CD14-positive monocyte (primary cell): ENCODE measurements around the gene RAI1. TPM values are rescaled to one million over a fixed set of nuclear protein-coding genes. Genes with fewer than 3 reads are reported as not detected.

Experiments used
- DNase-seq, 3 donors: peaks; one replicate each; pipeline ENCODE4 v3.0.0-alpha.2; 2011 to 2022
- H2AFZ ChIP-seq: 2 replicates; pipeline ENCODE4 v1.6.0; 2012; ENCODE audit warnings: mild to moderate bottlenecking, low read depth, low read length, inconsistent platforms; ENCODE audit not compliant: insufficient read depth, poor library complexity, severe bottlenecking
- H3K27ac ChIP-seq, 2 donors: 1 replicate in 1 of 2; 2 replicates in 1 of 2; pipeline ENCODE4 v1.5.1; 2012 to 2013; ENCODE audit warnings: low read length in 2 of 2, control low read depth in 1 of 2, inconsistent platforms in 1 of 2, low read depth in 1 of 2, mild to moderate bottlenecking in 1 of 2
- H3K27me3 ChIP-seq, 2 donors: one replicate each; pipeline versions ENCODE4 v1.6.0 to v1.6.1; 2011 to 2013; ENCODE audit warnings: low read length in 2 of 2; ENCODE audit not compliant: control insufficient read depth in 2 of 2, insufficient read depth in 2 of 2
- H3K36me3 ChIP-seq, 2 donors: replicated peaks in 1 of 2; 1 replicate in 1 of 2; 2 replicates in 1 of 2; pipeline versions ENCODE4 v1.5.1 to v1.6.1; 2012 to 2013; ENCODE audit warnings: low read length in 2 of 2, control low read depth in 1 of 2, inconsistent platforms in 1 of 2, mild to moderate bottlenecking in 1 of 2; ENCODE audit not compliant: insufficient read depth in 2 of 2, control insufficient read depth in 1 of 2
- H3K4me1 ChIP-seq, 2 donors: 1 replicate in 1 of 2; 2 replicates in 1 of 2; pipeline versions ENCODE4 v1.5.1 to v1.6.1; 2012 to 2013; ENCODE audit warnings: low read length in 2 of 2, control low read depth in 1 of 2, inconsistent platforms in 1 of 2, mild to moderate bottlenecking in 1 of 2, moderate library complexity in 1 of 2; ENCODE audit not compliant: insufficient read depth in 2 of 2, control insufficient read depth in 1 of 2
- H3K4me2 ChIP-seq: replicated peaks from 2 replicates; pipeline ENCODE3; 2012; ENCODE audit warnings: low read length, moderate library complexity, mild to moderate bottlenecking; ENCODE audit not compliant: poor library complexity, severe bottlenecking; ENCODE audit errors: extremely low read depth
- H3K4me3 ChIP-seq, 3 experiments: fragments of 200-600 bp in 1 of 3; sonication (generic) in 1 of 3; replicated peaks in 1 of 3; 1 replicate in 2 of 3; 2 replicates in 1 of 3; pipeline ENCODE4 v1.5.1; 2011 to 2013; ENCODE audit warnings: low read length in 3 of 3, mild to moderate bottlenecking in 3 of 3, control low read depth in 2 of 3, low read depth in 2 of 3, inconsistent platforms in 1 of 3, moderate library complexity in 1 of 3
- H3K79me2 ChIP-seq: 2 replicates; pipeline ENCODE4 v1.6.0; 2012; ENCODE audit warnings: mild to moderate bottlenecking, control low read depth, inconsistent platforms, low read length, moderate library complexity; ENCODE audit not compliant: insufficient read depth
- H3K9ac ChIP-seq: 2 replicates; pipeline ENCODE4 v1.6.0; 2017; ENCODE audit warnings: low read length, mild to moderate bottlenecking; ENCODE audit not compliant: insufficient read depth, poor library complexity, severe bottlenecking
- H3K9me3 ChIP-seq, 2 donors: replicated peaks in 1 of 2; 1 replicate in 1 of 2; 2 replicates in 1 of 2; pipeline versions ENCODE4 v1.5.1 to v1.6.1; 2012 to 2013; ENCODE audit warnings: low read length in 2 of 2, control low read depth in 1 of 2; ENCODE audit not compliant: control insufficient read depth in 1 of 2, insufficient read depth in 1 of 2
- H4K20me1 ChIP-seq: 2 replicates; pipeline ENCODE4 v1.6.0; 2012; ENCODE audit warnings: mild to moderate bottlenecking, low read length, control low read depth, moderate library complexity; ENCODE audit not compliant: insufficient read depth
- H3K27ac Mint-ChIP-seq, 7 donors: one replicate each; pipeline ENCODE4 v1.8.0; 2020; ENCODE audit warnings: mild to moderate bottlenecking in 7 of 7, mixed read lengths in 7 of 7, moderate library complexity in 6 of 7, inconsistent platforms in 2 of 7
- H3K27me3 Mint-ChIP-seq, 3 donors: one replicate each; pipeline ENCODE4 v1.8.0; 2021 to 2022; ENCODE audit warnings: low read depth in 3 of 3, mild to moderate bottlenecking in 3 of 3, mixed read lengths in 3 of 3, moderate library complexity in 3 of 3, inconsistent platforms in 1 of 3
- H3K36me3 Mint-ChIP-seq, 2 donors: one replicate each; pipeline ENCODE4 v1.8.0; 2020; ENCODE audit warnings: mixed read lengths in 2 of 2, inconsistent platforms in 1 of 2, mild to moderate bottlenecking in 1 of 2
- H3K4me1 Mint-ChIP-seq: one replicate; pipeline ENCODE4 v1.8.0; 2020; ENCODE audit warnings: mild to moderate bottlenecking, mixed read lengths
- H3K4me3 Mint-ChIP-seq, 2 donors: one replicate each; pipeline ENCODE4 v1.8.0; 2020; ENCODE audit warnings: mild to moderate bottlenecking in 2 of 2, mixed read lengths in 2 of 2, moderate library complexity in 1 of 2
- H3K9me3 Mint-ChIP-seq, 7 donors: one replicate each; pipeline ENCODE4 v1.8.0; 2020 to 2022; ENCODE audit warnings: mixed read lengths in 7 of 7, mild to moderate bottlenecking in 6 of 7, moderate library complexity in 6 of 7, inconsistent platforms in 2 of 7
- WGBS: methylation state at CpG from one replicate; pipeline ENCODE4 v1.1.5; 2013; ENCODE audit warnings: missing lambda C conversion rate; ENCODE audit not compliant: insufficient coverage; 5-methylcytosine and 5-hydroxymethylcytosine counted together
- intact Hi-C, 2 donors: fragments of 100-400 bp; cut with micrococcal nuclease; formaldehyde crosslinking; loops; one replicate each; pipeline versions ENCODE4 v1.15.0 to v1.15.1; 2023
- polyA plus RNA-seq, 3 donors: library from polyadenylated mRNA; depleted of rRNA in 1 of 3; unstranded in 2 of 3; stranded (reverse) in 1 of 3; fragments of 300-500 nt in 2 of 3; fragments of >200 nt in 1 of 3; fragmentation: Illumina TruSeq in 2 of 3; gene quantifications; 1 replicate in 2 of 3; 2 replicates in 1 of 3; pipeline ENCODE4 v1.2.3, GENCODE V29; 2012 to 2021
- TF ChIP-seq, protein P1 (sequence below): fragments of 200-600 bp; IDR thresholded peaks from one replicate; pipeline ENCODE4 v1.8.0; 2022; ENCODE audit warnings: antibody characterized with exemption, mild to moderate bottlenecking

RAI1 gene
- polyA plus RNA-seq, 3 donors = 0.89 to 4.4 (median 1.5) TPM

DNA sequence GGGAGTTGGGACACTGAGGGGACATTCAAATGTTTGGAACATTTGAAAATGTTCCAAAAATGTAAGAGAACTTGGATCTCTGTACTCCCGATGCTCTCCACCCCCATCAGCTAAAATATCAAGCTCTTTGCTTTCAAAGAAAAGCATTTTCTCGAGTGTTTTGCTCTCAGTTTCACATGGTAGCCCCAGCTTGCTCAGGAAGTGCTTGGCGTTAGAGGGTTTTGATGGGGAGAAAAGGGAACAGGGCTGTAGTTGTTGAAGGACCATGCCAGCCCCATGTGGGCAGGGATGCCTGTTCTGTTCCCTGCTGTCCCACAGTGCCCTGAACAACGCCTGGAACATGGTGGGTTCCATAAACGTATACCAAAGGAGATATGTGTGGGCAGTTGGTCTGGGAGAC, 37.0 kb downstream of the RAI1 start:
- Mint-ChIP-seq H3K4me1 (peaks cover 26% of the 10 kb centered on the region), H3K36me3 (peaks cover 35 to 50% of the 10 kb centered on the region in 2 donors), H3K4me3 (no peak overlapping the region), H3K27me3 (peaks cover 27 to 31% (median 29%) of the 10 kb centered on the region in 3 donors), H3K27ac (no peak overlapping the region), H3K9me3 (peaks cover 0 to 14% (median 1%) of the 10 kb centered on the region in 7 donors)
- Histone ChIP-seq H3K27me3 (peaks cover 15 to 29% of the 10 kb centered on the region in 2 donors), H3K9ac (no peak overlapping the region), H2AFZ (no peak overlapping the region), H3K79me2 (peaks cover 17% of the 10 kb centered on the region), H4K20me1 (peaks cover 98% of the 10 kb centered on the region), H3K9me3 (no peaks in the 10 kb centered on the region), H3K4me1 (peaks cover 19 to 20% of the 10 kb centered on the region in 2 donors), H3K4me3 (no peak overlapping the region), H3K4me2 (no peak overlapping the region), H3K27ac (no peak overlapping the region), H3K36me3 (no peaks in the 10 kb centered on the region)
- 100% methylated on average over 2 of the region's 5 CpGs for WGBS
- intact Hi-C loops = no loop called here
- DNase-seq = no peak
- TF ChIP-seq, protein P1, sequence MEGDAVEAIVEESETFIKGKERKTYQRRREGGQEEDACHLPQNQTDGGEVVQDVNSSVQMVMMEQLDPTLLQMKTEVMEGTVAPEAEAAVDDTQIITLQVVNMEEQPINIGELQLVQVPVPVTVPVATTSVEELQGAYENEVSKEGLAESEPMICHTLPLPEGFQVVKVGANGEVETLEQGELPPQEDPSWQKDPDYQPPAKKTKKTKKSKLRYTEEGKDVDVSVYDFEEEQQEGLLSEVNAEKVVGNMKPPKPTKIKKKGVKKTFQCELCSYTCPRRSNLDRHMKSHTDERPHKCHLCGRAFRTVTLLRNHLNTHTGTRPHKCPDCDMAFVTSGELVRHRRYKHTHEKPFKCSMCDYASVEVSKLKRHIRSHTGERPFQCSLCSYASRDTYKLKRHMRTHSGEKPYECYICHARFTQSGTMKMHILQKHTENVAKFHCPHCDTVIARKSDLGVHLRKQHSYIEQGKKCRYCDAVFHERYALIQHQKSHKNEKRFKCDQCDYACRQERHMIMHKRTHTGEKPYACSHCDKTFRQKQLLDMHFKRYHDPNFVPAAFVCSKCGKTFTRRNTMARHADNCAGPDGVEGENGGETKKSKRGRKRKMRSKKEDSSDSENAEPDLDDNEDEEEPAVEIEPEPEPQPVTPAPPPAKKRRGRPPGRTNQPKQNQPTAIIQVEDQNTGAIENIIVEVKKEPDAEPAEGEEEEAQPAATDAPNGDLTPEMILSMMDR = no peak

DNA sequence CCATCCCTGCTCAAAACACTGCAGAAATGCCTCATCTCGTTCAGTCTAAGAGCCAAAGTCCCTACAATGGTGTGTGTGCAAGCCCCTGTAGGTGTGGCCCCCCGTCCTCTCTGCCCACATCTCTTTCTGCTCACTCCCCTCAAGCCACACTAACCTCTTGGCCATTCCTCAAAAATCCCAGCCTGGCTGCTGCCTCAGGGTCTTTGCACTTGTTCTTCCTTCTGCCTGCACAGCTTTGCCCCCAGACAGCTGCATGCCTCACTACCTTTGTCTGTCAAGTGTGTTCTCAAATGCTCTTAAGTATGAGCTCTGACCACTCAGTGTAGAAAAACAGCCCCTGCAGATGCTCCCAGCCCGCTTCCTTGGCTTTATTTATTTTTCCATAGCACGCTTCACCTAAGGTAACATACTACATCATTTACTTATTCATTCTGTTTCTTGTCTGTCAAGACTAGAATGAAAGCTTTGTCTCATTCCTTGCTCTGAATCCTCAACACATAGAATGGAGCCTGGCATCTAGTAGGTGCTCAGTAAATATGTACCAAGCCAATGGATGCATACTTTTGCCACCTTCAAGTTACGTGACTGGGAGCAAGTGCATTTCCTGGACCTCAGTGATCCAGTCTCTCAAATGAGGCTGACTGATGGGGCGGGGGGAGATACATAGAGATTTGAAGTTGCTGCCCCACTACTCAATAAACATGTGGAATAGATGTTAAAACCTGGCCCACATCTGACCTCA, 38.1 kb downstream of the RAI1 start:
- Histone ChIP-seq H3K4me2 (no peak overlapping the region), H3K27ac (no peak overlapping the region), H3K9ac (no peak overlapping the region), H3K4me1 (peaks cover 25 to 27% of the 10 kb centered on the region in 2 donors), H4K20me1 (peaks cover 100% of the 10 kb centered on the region), H3K4me3 (no peak overlapping the region), H2AFZ (no peak overlapping the region), H3K79me2 (peaks cover 17% of the 10 kb centered on the region), H3K27me3 (peaks cover 20 to 39% of the 10 kb centered on the region in 2 donors), H3K9me3 (no peaks in the 10 kb centered on the region), H3K36me3 (no peaks in the 10 kb centered on the region)
- H3K36me3 Mint-ChIP-seq = peaks cover 34 to 48% of the 10 kb centered on the region in 2 donors
- TF ChIP-seq, protein P1 = no peak
- DNase-seq = no peak
- no peak overlapping the region for H3K27ac Mint-ChIP-seq
- 96% methylated on average over 4 of the region's 6 CpGs for WGBS
- H3K4me1 Mint-ChIP-seq = peaks cover 28% of the 10 kb centered on the region
- intact Hi-C loops = no loop called here
- H3K9me3 Mint-ChIP-seq = peaks cover 0 to 17% (median 4%) of the 10 kb centered on the region in 7 donors
- H3K27me3 Mint-ChIP-seq = peaks cover 36 to 42% (median 38%) of the 10 kb centered on the region in 3 donors
- no peak overlapping the region for H3K4me3 Mint-ChIP-seq
